ENCODE measurements around the gene UGT2A3. TPM values are rescaled to one million over a fixed set of nuclear protein-coding genes. Genes with fewer than 3 reads are reported as not detected.

Gene UGT2A3
- not detected for total RNA-seq

- Histone ChIP-seq H3K4me3 (no peak within 1 kb of the TSS), H3K27me3 (no peaks in the 10 kb centered on the region), H3K27ac (no peak within 1 kb of the TSS), H3K9me3 (no peaks in the 10 kb centered on the region), H3K36me3 (no peaks in the 10 kb centered on the region), H3K4me1 (no peaks in the 10 kb centered on the region)
- intact Hi-C loops (cut with DNase I; ENCODE audit: low total_unique reads): no loop called here
- DNase-seq: no peak
- TF ChIP-seq CTCF (IDR thresholded peaks at IDR 0.05): no peak
- no peak for TF ChIP-seq POLR2A (IDR thresholded peaks at IDR 0.05)
These were observed at the start of gene UGT2A3 for GRCh38 chr4:68951078-68951805. UGT2A3 (minus strand) TSS chr4:68951804; CDS start chr4:68951760, 44 bp downstream.

- no peak for TF ChIP-seq POLR2A (IDR thresholded peaks at IDR 0.05)
- TF ChIP-seq CTCF (IDR thresholded peaks at IDR 0.05): no peak
- Histone ChIP-seq H3K9me3 (no peaks in the 10 kb centered on the region), H3K27me3 (no peaks in the 10 kb centered on the region), H3K27ac (no peak overlapping the region), H3K4me1 (no peaks in the 10 kb centered on the region), H3K36me3 (no peaks in the 10 kb centered on the region), H3K4me3 (no peak overlapping the region)
- intact Hi-C loops (cut with DNase I; ENCODE audit: low total_unique reads): no loop called here
- no peak for DNase-seq
These were observed 45.4 kb upstream of the UGT2A3 start for GRCh38 chr4:68997040-68997439.

GRCh38 chr4:68995292-68995691 lies 43.7 kb upstream of the UGT2A3 start:
- Histone ChIP-seq H3K9me3 (no peaks in the 10 kb centered on the region), H3K36me3 (no peaks in the 10 kb centered on the region), H3K4me1 (no peaks in the 10 kb centered on the region), H3K27me3 (no peaks in the 10 kb centered on the region), H3K4me3 (no peak overlapping the region), H3K27ac (no peak overlapping the region)
- DNase-seq: no peak
- intact Hi-C loops (cut with DNase I; ENCODE audit: low total_unique reads): no loop called here
- TF ChIP-seq CTCF (IDR thresholded peaks at IDR 0.05) (no peak), POLR2A (IDR thresholded peaks at IDR 0.05) (no peak)

- TF ChIP-seq POLR2A (IDR thresholded peaks at IDR 0.05) (no peak), CTCF (IDR thresholded peaks at IDR 0.05) (no peak)
- intact Hi-C loops (cut with DNase I; ENCODE audit: low total_unique reads): no loop called here
- Histone ChIP-seq H3K27me3 (no peaks in the 10 kb centered on the region), H3K4me3 (no peak overlapping the region), H3K27ac (no peak overlapping the region), H3K4me1 (no peaks in the 10 kb centered on the region), H3K36me3 (peaks cover 0 to 3% of the 10 kb centered on the region in 2 donors), H3K9me3 (no peaks in the 10 kb centered on the region)
- DNase-seq: no peak
These were observed 35.4 kb upstream of the UGT2A3 start for GRCh38 chr4:68987007-68987406.

GRCh38 chr4:68985442-68985841 lies 33.8 kb upstream of the UGT2A3 start:
- H3K9me3 ChIP-seq: no peaks in the 10 kb centered on the region
- intact Hi-C loops (cut with DNase I; ENCODE audit: low total_unique reads): no loop called here
- H3K36me3 ChIP-seq: peaks cover 0 to 3% of the 10 kb centered on the region in 2 donors
- H3K27me3 ChIP-seq: no peaks in the 10 kb centered on the region
- H3K4me1 ChIP-seq: no peaks in the 10 kb centered on the region
- DNase-seq: no peak
- H3K27ac ChIP-seq: no peak overlapping the region
- no peak overlapping the region for H3K4me3 ChIP-seq
- no peak for TF ChIP-seq CTCF (IDR thresholded peaks at IDR 0.05)
